HG02840 (cell line): Measurements from ENCODE around the gene HSD17B4.
"Not testable (repeated sequence)": the region's sequence is repeated elsewhere in the genome, so short reads cannot be mapped to it uniquely, and the experiment has no call there.

Experiments used
- ATAC-seq: cut with Tn5 transposase; IDR thresholded peaks from one replicate; pipeline ENCODE4 v1.9.1; 2021; ENCODE audit warnings: mild to moderate bottlenecking, moderate library complexity, moderate number of reproducible peaks; ENCODE audit not compliant: unreplicated experiment, low FRiP score

The HSD17B4 gene, protein sequence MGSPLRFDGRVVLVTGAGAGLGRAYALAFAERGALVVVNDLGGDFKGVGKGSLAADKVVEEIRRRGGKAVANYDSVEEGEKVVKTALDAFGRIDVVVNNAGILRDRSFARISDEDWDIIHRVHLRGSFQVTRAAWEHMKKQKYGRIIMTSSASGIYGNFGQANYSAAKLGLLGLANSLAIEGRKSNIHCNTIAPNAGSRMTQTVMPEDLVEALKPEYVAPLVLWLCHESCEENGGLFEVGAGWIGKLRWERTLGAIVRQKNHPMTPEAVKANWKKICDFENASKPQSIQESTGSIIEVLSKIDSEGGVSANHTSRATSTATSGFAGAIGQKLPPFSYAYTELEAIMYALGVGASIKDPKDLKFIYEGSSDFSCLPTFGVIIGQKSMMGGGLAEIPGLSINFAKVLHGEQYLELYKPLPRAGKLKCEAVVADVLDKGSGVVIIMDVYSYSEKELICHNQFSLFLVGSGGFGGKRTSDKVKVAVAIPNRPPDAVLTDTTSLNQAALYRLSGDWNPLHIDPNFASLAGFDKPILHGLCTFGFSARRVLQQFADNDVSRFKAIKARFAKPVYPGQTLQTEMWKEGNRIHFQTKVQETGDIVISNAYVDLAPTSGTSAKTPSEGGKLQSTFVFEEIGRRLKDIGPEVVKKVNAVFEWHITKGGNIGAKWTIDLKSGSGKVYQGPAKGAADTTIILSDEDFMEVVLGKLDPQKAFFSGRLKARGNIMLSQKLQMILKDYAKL

DNA sequence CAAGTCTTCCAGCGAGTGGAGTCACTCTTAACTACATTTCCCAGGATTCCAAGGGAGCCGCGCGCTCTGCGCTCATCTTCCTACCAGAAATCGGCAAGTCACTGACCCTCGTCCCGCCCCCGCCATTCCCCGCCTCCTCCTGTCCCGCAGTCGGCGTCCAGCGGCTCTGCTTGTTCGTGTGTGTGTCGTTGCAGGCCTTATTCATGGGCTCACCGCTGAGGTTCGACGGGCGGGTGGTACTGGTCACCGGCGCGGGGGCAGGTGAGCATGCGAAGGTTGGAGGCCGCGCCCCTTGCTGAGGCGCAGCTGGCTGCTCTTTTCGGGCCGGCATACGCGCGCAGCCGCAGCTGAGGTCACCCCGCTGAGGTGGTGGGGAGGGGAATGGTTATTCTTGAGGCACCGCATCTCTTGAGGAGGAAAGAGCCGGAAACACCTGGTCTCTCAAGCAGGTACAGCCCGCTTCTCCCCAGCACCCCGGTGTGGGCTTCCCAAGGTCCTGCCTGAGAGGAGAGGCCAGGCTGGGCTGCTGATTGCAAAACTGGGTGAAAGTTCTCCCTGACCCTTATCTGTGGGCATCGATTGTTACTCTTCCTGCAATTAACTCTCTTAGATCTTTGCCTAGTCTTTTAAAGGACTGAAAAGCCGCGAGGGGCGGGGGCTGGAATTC lies at the start of gene HSD17B4:
TSS of gene HSD17B4 (plus strand) at position 125 of the 667 bp plus-strand sequence. CDS start at position 204, 79 bp downstream.
- ATAC-seq: peak; percentile 98

DNA sequence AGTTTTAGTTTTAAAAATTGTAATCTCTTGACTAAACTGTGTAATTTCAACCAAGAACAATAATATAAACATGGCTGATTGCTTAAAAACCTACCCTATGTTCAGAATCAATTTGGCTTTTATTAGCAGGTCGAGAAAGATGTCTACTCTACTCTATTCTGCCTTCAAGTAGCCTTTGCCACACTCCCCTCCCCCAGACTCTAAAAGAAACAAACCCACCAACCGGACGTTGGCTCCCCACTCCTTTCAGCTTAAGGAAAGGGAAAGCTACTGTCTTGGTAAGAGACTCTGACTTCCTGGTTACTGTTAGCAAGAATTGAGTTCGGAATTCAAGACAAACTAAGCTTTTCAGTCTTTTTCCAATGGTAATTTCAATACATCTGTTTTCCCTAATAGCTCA lies 49.7 kb upstream of the HSD17B4 start:
- no peak for ATAC-seq

DNA sequence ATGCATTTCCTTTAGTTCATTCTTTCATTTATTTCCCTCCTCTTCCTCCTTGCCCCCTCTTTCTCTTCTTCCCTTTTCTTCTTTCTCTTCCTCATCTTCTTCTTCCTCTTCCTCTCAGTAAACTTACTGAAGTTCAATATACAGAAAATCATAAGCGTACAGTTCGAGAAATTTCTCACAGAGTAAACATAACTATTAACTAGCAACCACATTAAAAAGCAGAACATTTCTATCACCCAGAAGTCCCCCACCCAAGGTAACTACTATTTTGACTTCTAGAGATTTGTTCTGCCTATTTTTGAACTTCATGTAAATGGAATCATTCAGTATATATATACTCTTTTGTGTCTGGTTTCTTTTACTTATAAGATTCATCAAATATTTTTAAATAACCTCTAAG lies 48.3 kb upstream of the HSD17B4 start:
- no peak for ATAC-seq

GRCh38 chr5:119405419-119405818 lies 46.9 kb upstream of the HSD17B4 start:
- ATAC-seq: no peak

- no peak for ATAC-seq
Observed at GRCh38 chr5:119406551-119407110, 45.7 kb upstream of the HSD17B4 start.

DNA sequence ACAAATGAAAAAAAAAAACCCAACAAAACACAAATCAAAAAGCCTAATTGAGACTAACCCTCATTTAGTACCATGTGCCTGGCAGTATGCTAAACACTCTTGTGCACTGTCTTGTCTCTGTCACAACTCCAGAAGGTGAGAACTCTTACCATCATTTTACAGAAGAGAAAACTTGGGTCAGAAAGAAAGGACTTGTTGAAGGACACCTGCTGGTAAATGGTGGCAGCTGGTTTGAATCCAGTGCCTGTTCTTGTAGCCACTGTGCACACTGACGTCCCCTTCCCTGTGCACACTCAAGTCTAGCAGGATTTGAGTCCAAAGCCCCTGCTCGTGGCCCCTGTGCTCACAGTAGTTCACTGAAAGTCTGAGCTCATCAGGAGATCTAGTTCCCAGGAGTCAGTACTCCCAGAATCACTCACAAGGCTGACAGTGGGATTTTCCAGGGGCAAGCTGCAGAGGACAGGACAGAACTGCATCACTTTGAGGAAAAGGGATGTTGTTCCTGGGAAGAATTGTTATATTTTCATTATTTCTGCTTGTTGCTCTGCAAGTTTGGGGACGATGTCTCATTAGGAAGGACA lies 43.0 kb upstream of the HSD17B4 start:
- ATAC-seq: no peak

GRCh38 chr5:119410448-119411159 lies 41.7 kb upstream of the HSD17B4 start:
- ATAC-seq: no peak

DNA sequence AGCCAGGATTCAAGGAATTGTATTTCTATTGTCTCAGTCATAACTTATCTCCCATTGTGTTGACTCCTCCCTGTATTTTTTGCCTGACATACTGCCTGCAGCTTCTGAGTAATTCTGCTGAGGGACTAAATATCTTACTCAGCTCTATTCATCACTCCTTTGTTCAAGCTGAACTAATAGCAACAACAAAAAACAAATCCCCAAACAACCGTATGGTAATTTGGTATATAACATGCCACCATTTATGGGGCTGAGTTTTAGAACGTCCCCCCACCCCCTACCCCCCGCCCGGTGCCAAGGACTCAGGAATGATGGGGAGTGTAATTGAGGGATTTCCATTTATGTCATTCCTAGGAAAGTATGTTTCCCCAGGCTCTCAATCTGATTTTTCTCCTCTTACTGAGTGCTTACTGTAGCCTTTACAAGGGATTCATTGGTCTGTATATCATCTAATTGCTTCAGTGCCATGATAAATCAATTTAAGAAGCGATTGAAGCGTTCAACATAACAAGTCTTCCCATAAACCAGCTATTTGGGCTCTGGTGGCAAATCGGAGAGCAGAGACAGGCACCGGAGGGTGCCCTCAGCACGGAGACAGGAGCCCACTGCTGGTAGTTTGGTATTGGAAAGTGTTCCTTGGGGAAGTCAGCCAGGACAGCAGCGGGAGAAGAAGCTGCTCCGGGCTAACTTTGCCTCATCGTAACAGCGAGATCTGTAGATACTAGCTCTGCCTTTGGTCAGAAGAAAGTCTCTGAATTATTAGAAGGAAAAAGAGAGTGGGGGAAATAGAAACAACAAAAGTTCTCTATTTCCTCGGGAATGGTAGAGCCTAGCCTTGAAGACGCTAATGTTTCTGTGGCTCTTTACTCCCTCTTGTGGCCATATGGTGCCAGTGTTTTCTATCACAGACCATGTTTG lies 40.7 kb upstream of the HSD17B4 start:
- peak; percentile 51 for ATAC-seq

DNA sequence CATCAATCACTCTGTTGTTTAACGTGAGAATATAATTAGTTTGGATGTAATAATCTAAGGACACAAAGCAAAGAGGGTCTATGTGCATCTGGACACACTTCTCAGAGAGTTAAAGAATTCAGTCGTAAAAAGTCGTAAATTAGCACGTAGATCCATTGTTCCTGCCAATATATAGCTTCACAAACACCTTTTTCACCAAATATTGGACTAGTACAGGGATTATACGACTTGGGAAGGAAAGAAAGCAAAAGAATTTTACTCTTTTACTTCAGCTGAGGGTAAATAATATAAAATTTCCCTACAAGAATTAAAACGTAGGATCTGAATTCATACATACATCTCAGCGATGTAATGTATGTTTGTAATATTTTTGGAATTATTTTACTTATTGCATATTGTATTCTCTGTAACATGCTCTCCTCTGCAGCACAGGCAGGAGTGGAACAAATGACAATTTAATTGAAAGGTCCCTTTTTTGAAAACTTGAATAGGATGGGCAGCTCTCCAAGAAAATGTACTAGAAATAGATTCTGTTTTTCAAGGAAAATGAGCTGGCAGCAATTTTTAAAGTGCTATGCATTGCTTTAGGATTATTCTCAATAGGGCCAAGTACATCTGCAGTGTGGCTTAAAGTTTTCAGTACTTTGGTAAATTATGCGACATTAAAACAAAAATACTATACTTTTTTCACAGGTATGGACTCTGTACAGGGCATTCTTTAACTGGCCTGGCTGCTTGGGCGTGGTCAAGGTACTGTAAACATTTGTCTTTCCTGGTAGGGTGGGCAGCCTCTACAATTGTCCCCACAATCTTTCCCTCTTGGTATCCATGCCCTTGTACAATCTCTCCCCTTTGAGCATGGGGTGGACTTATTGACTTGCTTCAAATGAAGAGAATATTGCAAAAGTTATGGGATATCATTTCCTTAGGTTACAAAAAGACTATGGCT lies 39.7 kb upstream of the HSD17B4 start:
- no peak for ATAC-seq

GRCh38 chr5:119414124-119414734 lies 38.1 kb upstream of the HSD17B4 start:
- not testable (repeated sequence) for ATAC-seq

DNA sequence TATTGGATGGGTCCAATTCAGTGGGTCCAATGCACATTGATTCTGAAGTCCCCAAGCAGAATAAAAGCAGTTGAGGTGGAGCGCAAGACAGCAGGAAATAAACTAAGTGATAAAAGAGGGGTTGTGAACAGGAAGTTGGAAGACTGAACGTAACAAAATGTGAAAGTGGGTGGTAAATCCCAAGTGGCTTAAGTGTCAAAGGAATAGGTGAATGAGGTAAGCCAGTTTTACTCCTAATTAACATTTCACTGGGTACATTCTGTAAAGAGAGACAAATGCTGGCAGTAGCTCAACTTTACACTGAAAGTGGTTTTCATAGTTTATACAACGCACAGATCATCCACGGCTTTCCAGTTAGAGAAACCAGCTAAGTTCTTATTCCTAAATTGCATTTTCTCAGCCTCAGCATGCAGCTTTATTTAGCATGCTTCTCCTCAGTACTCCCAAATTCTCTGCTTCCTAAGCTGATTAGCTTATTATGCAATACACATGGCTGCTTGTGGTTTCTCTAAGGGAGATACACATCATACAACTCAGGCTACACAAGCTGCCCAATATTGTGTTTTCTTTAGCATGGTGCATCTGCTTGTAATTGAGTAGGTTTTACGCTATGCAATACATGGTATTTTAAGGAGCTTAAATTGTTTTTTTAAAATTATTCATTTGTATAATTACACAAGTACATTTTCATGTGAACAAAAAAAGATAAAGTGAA lies 34.2 kb upstream of the HSD17B4 start:
- no peak for ATAC-seq

- peak; percentile 71 for ATAC-seq
Observed at GRCh38 chr5:119418606-119419100, 33.6 kb upstream of the HSD17B4 start.

- ATAC-seq: no peak
Observed at GRCh38 chr5:119420169-119420568, 32.1 kb upstream of the HSD17B4 start.

DNA sequence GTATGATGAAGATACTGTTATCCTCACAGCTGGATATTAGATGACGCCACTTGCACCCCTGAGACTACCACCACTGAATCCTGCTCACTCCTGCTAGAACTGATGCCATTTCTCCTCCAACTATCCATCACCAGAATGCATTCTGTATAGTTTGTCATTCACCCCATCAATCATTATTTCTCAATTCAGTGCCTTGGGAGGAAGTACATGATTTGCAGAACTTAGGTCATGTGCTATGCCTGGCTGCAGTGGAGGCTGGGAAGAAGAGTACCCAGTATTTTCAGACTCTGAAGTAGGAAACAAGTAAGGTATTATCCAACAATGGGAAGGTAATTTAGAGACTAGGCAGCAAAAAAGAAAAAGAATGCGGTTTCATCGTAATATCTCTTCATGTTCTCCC lies 26.2 kb upstream of the HSD17B4 start:
- ATAC-seq: no peak

DNA sequence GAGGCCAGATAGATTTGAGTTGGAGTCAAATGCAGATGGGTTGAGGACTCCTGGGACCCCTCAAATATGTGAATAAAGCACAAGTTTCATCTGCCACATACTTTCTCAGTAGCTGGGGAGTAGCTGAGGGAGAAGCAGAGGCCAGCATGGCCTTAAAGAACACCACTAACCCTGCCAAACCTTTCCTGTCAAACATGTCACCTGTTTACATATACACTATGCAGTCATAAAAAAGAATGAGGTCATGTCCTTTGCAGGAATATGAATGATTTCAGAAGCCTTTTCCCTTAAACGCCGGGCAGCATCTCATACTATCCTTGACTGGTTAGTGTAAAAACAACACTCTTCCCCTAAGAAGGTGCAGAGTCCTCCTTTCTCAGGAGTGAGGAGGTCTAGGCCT lies 25.2 kb upstream of the HSD17B4 start:
- no peak for ATAC-seq

DNA sequence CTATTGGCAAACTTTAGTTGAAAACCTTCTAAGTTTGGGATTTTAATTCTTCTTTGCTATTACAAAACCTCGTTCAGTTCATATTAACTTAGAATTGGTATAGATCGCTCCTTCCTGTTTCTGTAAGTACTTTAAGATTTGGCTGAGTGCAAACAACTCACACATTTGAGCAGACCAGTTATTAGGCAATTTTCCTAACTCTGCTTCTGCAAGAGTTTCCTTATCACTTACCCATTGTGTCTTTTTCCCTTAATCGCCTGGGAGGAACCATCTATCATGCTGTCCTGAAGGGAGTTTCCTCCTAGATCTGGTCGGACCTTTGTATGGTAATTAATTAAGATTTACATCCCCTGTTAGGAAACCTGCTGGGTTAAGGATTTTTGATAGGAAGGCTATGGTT lies 24.7 kb upstream of the HSD17B4 start:
- ATAC-seq: not testable (repeated sequence)

DNA sequence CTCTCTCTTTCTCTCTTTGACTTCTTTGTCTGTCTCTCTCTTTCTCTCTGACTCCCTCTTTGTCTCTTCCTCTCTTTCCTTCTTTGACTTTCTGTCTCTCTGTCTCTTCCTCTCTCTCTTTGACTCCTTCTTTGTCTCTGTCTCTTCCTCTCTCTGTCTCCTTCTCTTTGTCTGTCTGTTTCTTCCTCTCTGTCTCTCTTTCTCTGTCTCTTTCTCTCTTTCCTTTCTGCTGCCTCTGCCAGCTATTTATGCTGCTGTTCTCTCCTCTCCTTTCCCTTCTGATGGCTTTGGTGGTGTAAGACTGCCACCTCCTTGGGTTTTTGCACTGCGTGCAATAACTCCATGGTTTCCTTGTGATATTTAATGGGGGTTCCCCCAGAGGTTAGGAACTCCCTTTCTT lies 24.1 kb upstream of the HSD17B4 start:
- not testable (repeated sequence) for ATAC-seq
